ENCODE measurements around the gene TMPRSS5.

GRCh38 chr11:113655771-113656170 lies 50.3 kb downstream of the TMPRSS5 start:
- TF ChIP-seq YY1 (IDR thresholded peaks at IDR 0.05; ENCODE audit: insufficient read depth, insufficient read length) (no peak), ZNF274 (IDR thresholded peaks at IDR 0.05; ENCODE audit: low read depth, low read length) (no peak), SUZ12 (IDR thresholded peaks at IDR 0.05; ENCODE audit: extremely low read depth, insufficient read depth, insufficient read length) (no peak)

Measured in NT2/D1 (cell line).